Heart right ventricle (tissue), 16 donors: ENCODE results near the gene ALPL. TPM values are rescaled to one million over a fixed set of nuclear protein-coding genes. Genes with fewer than 3 reads are reported as not detected.

Experiments
- ATAC-seq, 8 donors: fragments of 200-7000 bp; cut with Tn5 transposase; one replicate each; pipeline ENCODE4 v1.9.1; 2020; ENCODE audit warnings: mild to moderate bottlenecking in 8 of 8, moderate library complexity in 8 of 8, moderate number of reproducible peaks in 1 of 8
- DNase-seq, 2 donors: peaks; one replicate each; pipeline ENCODE4 v3.0.0-alpha.2; 2020
- H3K27ac ChIP-seq, 10 donors: fragments of 200-600 bp; sonication (generic) in 2 of 10; one replicate each; pipeline versions ENCODE4 v1.5.0 to v1.8.0; 2020 to 2022; ENCODE audit warnings: mild to moderate bottlenecking in 3 of 10
- H3K27me3 ChIP-seq, 7 donors: fragments of 200-600 bp; one replicate each; pipeline ENCODE4 v1.8.0; 2021 to 2022; ENCODE audit warnings: mild to moderate bottlenecking in 2 of 7
- H3K36me3 ChIP-seq, 9 donors: fragments of 200-600 bp; sonication (generic) in 1 of 9; one replicate each; pipeline versions ENCODE4 v1.5.0 to v1.8.0; 2020 to 2022; ENCODE audit warnings: mild to moderate bottlenecking in 2 of 9
- H3K4me1 ChIP-seq, 9 donors: fragments of 200-600 bp; sonication (generic) in 1 of 9; one replicate each; pipeline versions ENCODE4 v1.5.0 to v1.8.0; 2020 to 2022; ENCODE audit warnings: mild to moderate bottlenecking in 4 of 9
- H3K4me3 ChIP-seq, 10 donors: fragments of 200-600 bp; sonication (generic) in 2 of 10; one replicate each; pipeline versions ENCODE4 v1.5.0 to v1.8.0; 2020 to 2022; ENCODE audit warnings: mild to moderate bottlenecking in 7 of 10, moderate library complexity in 2 of 10
- H3K9me3 ChIP-seq, 11 donors: fragments of 200-600 bp in 10 of 11; sonication (generic) in 2 of 11; one replicate each; pipeline versions ENCODE4 v1.5.0 to v1.8.0; 2013 to 2022; ENCODE audit warnings: mild to moderate bottlenecking in 2 of 11, control low read depth in 1 of 11, moderate library complexity in 1 of 11
- WGBS, 2 donors: extraction: QIAGEN DNeasy Blood & Tissue Kit; methylation state at CpG; one replicate each; pipeline ENCODE4 v1.1.7; 2013; ENCODE audit warnings: inconsistent platforms in 1 of 2; 5-methylcytosine and 5-hydroxymethylcytosine counted together
- intact Hi-C, 10 donors: fragments of 100-400 bp; cut with DNase I; formaldehyde crosslinking; loops; one replicate each; pipeline versions ENCODE4 v1.11.1 to v1.14.2; 2022
- polyA plus RNA-seq, 2 donors: library from polyadenylated mRNA; stranded (reverse); fragments of 200-250 nt; gene quantifications; one replicate each; pipeline ENCODE4 v1.2.3, GENCODE V29; 2013
- total RNA-seq, 10 donors: library from RNA; stranded (reverse); fragmentation: NEBNext Ultra II Directional in 3 of 10; extraction: Animal tissue kit (Norgen Biotek cat#: 25700) in 3 of 10; gene quantifications; one replicate each; pipeline versions ENCODE4 v1.2.1 to v1.2.4, GENCODE V29; 2021 to 2023
- TF ChIP-seq, protein P1 (sequence below), 9 donors: fragments of 200-600 bp; sonication (generic) in 2 of 9; IDR thresholded peaks; one replicate each; pipeline versions ENCODE4 v1.5.0 to v1.8.0; 2021 to 2022; ENCODE audit warnings: antibody characterized with exemption in 9 of 9, mild to moderate bottlenecking in 5 of 9, moderate library complexity in 1 of 9
- donor health status: Arrhythmogenic right ventricular cardiomyopathy.
- donor health status: ischemic (EF 13 %, LVEDD 7.1; RV severe dilation, severe dysfunction).
- donor health status: healthy with polysubstance abuse.
- donor health status: DM: no; HTN: yes; CAD: no.
- donor health status: DM: no; HTN: no; CAD: no.
- donor health status: ischemic (EF 25% LVEDD 6.9; RV normal size, moderate dysfunction).
- donor health status: ischemic (EF 25% LVEDD 5.7; RV mildly dilated, moderate dysfunction).
- donor health status: healthy.
- donor health status: DM: yes; HTN: yes; CAD: no.
- donor health status: Ischemic cardiomyopathy.
- donor health status: ischemic (EF 35%, LVEDD 5.7; RV mildly dilated, moderate dysfunction).
- donor health status: nonischemic (EF 11% LVEDD 7.7; RV severe dilation, severe dysfunction).
- donor health status: DM: yes; HTN: yes; CAD: no.
- donor health status: PGD.
- donor health status: ischemic (EF 29% LVEDD 5.4; RV normal size, mild dysfunction).
- donor health status: nonischemic (EF 23%, LVEDD 6.1; RV moderate dilation, normal function).

Gene ALPL
- total and polyA plus RNA-seq, 12 donors: 7.1 to 21.1 (median 9.3) TPM

DNA sequence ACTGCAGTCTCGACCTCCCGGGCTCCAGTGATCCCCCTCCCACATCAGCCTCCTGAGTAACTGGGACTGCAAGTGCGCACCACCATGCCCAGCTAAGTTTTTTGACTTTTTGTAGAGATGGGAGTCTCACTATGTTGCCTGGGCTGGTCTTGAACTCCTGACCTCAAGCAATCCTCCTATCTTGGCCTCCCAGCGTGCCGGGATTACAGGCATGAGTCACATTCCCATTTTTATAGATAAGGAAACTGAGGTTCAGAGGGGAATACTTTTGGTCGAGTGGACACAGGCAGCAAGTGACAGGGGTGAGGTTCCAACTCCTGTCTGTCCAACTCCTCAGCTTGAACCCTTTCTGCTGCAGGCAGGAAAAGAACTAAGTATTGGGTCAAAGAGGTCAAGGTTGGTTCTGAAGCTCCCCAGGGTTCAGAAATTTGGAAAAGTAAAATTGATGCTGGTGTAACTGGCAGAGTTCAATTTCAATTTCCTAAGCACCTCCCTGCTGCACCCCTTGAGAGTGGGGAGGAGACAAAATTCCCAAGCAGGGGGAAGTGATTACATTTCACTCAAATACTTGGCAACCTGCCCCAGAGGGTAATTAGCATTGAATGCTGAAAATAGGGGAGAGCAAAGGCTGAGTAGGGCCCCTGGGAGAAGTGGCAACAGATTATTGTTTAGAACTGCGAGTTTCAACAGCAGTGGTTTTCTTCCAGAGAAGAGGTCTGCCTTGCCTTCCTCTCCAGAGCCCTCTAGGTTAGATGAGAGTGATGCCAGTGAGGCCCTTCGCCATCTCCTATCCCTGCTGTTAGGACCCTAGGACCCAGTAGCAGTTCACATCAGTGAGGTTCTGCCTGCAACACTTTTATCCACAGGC is 17.5 kb upstream of the ALPL start:
- Histone ChIP-seq H3K9me3 (no peaks in the 10 kb centered on the region), H3K4me3 (no peak overlapping the region), H3K27ac (peak overlapping the region in 2 of 10 donors; percentile 9 to 47), H3K36me3 (no peaks in the 10 kb centered on the region), H3K27me3 (peaks cover 0 to 20% (median 7%) of the 10 kb centered on the region in 7 donors), H3K4me1 (peaks cover 0 to 34% (median 11%) of the 10 kb centered on the region in 9 donors)
- TF ChIP-seq, protein P1, sequence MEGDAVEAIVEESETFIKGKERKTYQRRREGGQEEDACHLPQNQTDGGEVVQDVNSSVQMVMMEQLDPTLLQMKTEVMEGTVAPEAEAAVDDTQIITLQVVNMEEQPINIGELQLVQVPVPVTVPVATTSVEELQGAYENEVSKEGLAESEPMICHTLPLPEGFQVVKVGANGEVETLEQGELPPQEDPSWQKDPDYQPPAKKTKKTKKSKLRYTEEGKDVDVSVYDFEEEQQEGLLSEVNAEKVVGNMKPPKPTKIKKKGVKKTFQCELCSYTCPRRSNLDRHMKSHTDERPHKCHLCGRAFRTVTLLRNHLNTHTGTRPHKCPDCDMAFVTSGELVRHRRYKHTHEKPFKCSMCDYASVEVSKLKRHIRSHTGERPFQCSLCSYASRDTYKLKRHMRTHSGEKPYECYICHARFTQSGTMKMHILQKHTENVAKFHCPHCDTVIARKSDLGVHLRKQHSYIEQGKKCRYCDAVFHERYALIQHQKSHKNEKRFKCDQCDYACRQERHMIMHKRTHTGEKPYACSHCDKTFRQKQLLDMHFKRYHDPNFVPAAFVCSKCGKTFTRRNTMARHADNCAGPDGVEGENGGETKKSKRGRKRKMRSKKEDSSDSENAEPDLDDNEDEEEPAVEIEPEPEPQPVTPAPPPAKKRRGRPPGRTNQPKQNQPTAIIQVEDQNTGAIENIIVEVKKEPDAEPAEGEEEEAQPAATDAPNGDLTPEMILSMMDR (IDR thresholded peaks at IDR 0.05): no peak
- ATAC-seq: peak in 7 of 8 donors; percentile 41 to 91 (median 68)
- WGBS, 2 donors: 41 to 47% methylated on average over 8 of the region's 8 CpGs
- intact Hi-C loops: loop anchor here in 1 of 10 donors (10.0 kb wide), 1 partner anchor 117 kb away; no protein-coding TSS in a partner anchor
- peak in 1 of 2 donors; percentile 65 for DNase-seq

DNA sequence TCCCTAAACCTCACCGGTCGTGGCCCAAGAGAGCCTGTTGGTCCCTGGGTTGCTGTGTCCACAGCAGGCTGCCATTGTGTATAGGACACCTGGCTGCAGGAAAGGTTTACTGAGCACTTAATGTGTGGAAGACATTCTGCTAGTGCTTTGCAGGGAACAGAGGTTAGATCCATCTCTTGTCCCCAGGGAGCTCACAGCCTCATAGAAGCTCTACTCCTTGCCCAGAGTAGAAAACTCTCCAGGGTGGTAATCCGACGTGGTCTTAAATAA is 16.9 kb upstream of the ALPL start:
- intact Hi-C loops: loop anchor here in 1 of 10 donors (10.0 kb wide), 1 partner anchor 117 kb away; no protein-coding TSS in a partner anchor
- H3K27me3 ChIP-seq: peaks cover 0 to 20% (median 7%) of the 10 kb centered on the region in 7 donors
- H3K9me3 ChIP-seq: no peaks in the 10 kb centered on the region
- no peaks in the 10 kb centered on the region for H3K36me3 ChIP-seq
- WGBS, 2 donors: 38 to 47% methylated on average over 4 of the region's 4 CpGs
- H3K4me3 ChIP-seq: no peak overlapping the region
- DNase-seq (no peak), ATAC-seq (peak in 2 of 8 donors; percentile 22 to 23)
- H3K4me1 ChIP-seq: peaks cover 0 to 34% (median 11%) of the 10 kb centered on the region in 9 donors
- TF ChIP-seq, protein P1 (IDR thresholded peaks at IDR 0.05): no peak
- peak overlapping the region in 2 of 10 donors; percentile 9 to 47 for H3K27ac ChIP-seq

DNA sequence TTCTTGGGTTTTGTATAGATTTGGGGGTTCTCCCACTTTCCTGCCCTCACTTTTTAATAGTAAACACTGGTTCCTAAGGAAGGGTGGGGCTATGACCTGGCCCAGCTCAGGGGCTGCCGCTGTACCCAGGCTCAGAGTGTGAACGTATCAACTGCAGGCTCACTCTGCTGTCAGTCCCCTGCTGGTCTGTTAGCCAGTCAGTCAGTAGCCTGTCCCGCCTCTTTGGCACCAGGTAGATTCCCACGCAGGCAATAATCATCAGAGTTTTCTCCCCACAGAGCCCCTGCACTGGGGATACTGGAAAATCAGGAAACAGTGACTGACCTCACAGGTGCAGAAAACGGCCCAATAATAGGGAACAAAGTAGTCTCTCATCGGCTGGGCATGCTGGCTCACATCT is 15.0 kb upstream of the ALPL start:
- Histone ChIP-seq H3K27ac (no peak overlapping the region), H3K4me3 (no peak overlapping the region), H3K36me3 (no peaks in the 10 kb centered on the region), H3K9me3 (peaks cover 0 to 2% (median 0%) of the 10 kb centered on the region in 11 donors), H3K27me3 (peaks cover 0 to 11% (median 0%) of the 10 kb centered on the region in 7 donors), H3K4me1 (peaks cover 0 to 34% (median 11%) of the 10 kb centered on the region in 9 donors)
- DNase-seq: no peak
- TF ChIP-seq, protein P1 (IDR thresholded peaks at IDR 0.05): no peak
- no peak for ATAC-seq
- intact Hi-C loops: loop anchor here in 1 of 10 donors (10.0 kb wide), 1 partner anchor 119 kb away; no protein-coding TSS in a partner anchor
- 72 to 74% methylated on average over 6 of the region's 6 CpGs for WGBS, 2 donors

DNA sequence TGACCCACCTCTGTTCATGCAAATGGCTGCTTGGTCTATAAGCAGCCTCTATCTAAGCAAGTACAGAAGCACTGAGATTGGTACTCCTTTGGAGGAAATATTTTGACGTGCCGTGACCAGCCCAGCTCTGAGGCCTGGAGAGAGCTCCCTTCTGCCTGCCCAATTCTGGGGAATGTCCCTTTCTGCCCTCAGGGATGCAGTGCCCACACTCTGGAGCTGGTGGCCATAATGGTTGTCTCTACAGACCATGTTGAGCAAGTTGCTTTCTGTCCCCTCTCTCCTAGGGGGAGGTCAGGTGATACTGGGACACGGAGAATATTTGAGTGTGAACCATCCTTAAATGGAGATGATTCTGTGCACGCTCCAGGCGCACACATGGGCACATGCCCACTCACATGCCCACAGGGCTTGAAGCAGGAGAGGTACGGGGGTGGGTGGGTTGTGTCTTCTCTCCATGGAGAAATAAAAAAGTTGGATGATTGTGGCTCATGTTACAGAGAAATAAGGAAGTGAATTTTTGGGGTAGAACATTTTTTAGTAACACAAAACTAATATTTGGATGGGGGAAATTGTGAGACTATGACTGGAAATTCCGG is 13.9 kb upstream of the ALPL start:
- peaks cover 0 to 10% (median 0%) of the 10 kb centered on the region in 7 donors for H3K27me3 ChIP-seq
- H3K36me3 ChIP-seq: no peaks in the 10 kb centered on the region
- DNase-seq (no peak), ATAC-seq (no peak)
- TF ChIP-seq, protein P1 (IDR thresholded peaks at IDR 0.05): no peak
- intact Hi-C loops: loop anchor here in 1 of 10 donors (10.0 kb wide), 1 partner anchor 121 kb away; no protein-coding TSS in a partner anchor
- H3K4me3 ChIP-seq: no peak overlapping the region
- WGBS, 2 donors: 90 to 95% methylated on average over 7 of the region's 7 CpGs
- peaks cover 0 to 33% (median 11%) of the 10 kb centered on the region in 9 donors for H3K4me1 ChIP-seq
- H3K9me3 ChIP-seq: peaks cover 0 to 4% (median 0%) of the 10 kb centered on the region in 11 donors
- H3K27ac ChIP-seq: no peak overlapping the region
